T-helper 1 cell treated with Interleukin-12 subunit alpha and Interleukin-12 subunit beta and Interleukin-4 antibody, amounts not matched to agents 30 μg/mL and 1 μg/mL, for 36 hours (primary cell): Measurements from ENCODE around the gene GALK1.

Experiments used
- H3K27ac Mint-ChIP-seq: one replicate; pipeline ENCODE4 v1.8.0; 2021; ENCODE audit warnings: mild to moderate bottlenecking, mixed read lengths
- H3K27me3 Mint-ChIP-seq: one replicate; pipeline ENCODE4 v1.8.0; 2021; ENCODE audit warnings: low read depth, mixed read lengths
- H3K36me3 Mint-ChIP-seq: one replicate; pipeline ENCODE4 v1.8.0; 2021; ENCODE audit warnings: low read depth, mixed read lengths
- H3K4me1 Mint-ChIP-seq: one replicate; pipeline ENCODE4 v1.8.0; 2021; ENCODE audit warnings: low read depth, mixed read lengths
- H3K4me3 Mint-ChIP-seq: one replicate; pipeline ENCODE4 v1.8.0; 2021; ENCODE audit warnings: mild to moderate bottlenecking, moderate library complexity, mixed read lengths
- H3K9me3 Mint-ChIP-seq: one replicate; pipeline ENCODE4 v1.8.0; 2021; ENCODE audit warnings: mixed read lengths

GALK1 gene

GRCh38 chr17:75736173-75736835, 28.7 kb downstream of the GALK1 start:
- H3K27me3 Mint-ChIP-seq = no peaks in the 10 kb centered on the region
- H3K9me3 Mint-ChIP-seq = no peaks in the 10 kb centered on the region
- H3K4me3 Mint-ChIP-seq = peak overlapping the region; percentile 15
- H3K4me1 Mint-ChIP-seq = peaks cover 10% of the 10 kb centered on the region
- H3K36me3 Mint-ChIP-seq = no peaks in the 10 kb centered on the region
- H3K27ac Mint-ChIP-seq = no peak overlapping the region

- Mint-ChIP-seq H3K27ac (peak overlapping the region; percentile 50), H3K36me3 (no peaks in the 10 kb centered on the region), H3K4me3 (no peak overlapping the region), H3K27me3 (no peaks in the 10 kb centered on the region), H3K4me1 (peaks cover 10% of the 10 kb centered on the region), H3K9me3 (no peaks in the 10 kb centered on the region)
Observed at GRCh38 chr17:75734674-75735294, 30.2 kb downstream of the GALK1 start.

GRCh38 chr17:75733471-75733870, 31.5 kb downstream of the GALK1 start:
- Mint-ChIP-seq H3K27ac (no peak overlapping the region), H3K9me3 (no peaks in the 10 kb centered on the region), H3K27me3 (no peaks in the 10 kb centered on the region), H3K36me3 (no peaks in the 10 kb centered on the region), H3K4me1 (peaks cover 9% of the 10 kb centered on the region), H3K4me3 (no peak overlapping the region)

GRCh38 chr17:75731716-75732498, 33.1 kb downstream of the GALK1 start:
- Mint-ChIP-seq H3K9me3 (no peaks in the 10 kb centered on the region), H3K27ac (no peak overlapping the region), H3K36me3 (no peaks in the 10 kb centered on the region), H3K4me3 (no peak overlapping the region), H3K4me1 (peaks cover 2% of the 10 kb centered on the region), H3K27me3 (no peaks in the 10 kb centered on the region)

- Mint-ChIP-seq H3K36me3 (no peaks in the 10 kb centered on the region), H3K4me1 (peaks cover 2% of the 10 kb centered on the region), H3K27ac (no peak overlapping the region), H3K27me3 (no peaks in the 10 kb centered on the region), H3K4me3 (no peak overlapping the region), H3K9me3 (no peaks in the 10 kb centered on the region)
Observed at GRCh38 chr17:75731086-75731715, 33.8 kb downstream of the GALK1 start.

GRCh38 chr17:75730065-75730464, 34.9 kb downstream of the GALK1 start:
- H3K4me3 Mint-ChIP-seq = no peak overlapping the region
- H3K9me3 Mint-ChIP-seq = no peaks in the 10 kb centered on the region
- H3K27me3 Mint-ChIP-seq = no peaks in the 10 kb centered on the region
- H3K4me1 Mint-ChIP-seq = peaks cover 2% of the 10 kb centered on the region
- H3K27ac Mint-ChIP-seq = no peak overlapping the region
- no peaks in the 10 kb centered on the region for H3K36me3 Mint-ChIP-seq

- Mint-ChIP-seq H3K4me3 (no peak overlapping the region), H3K36me3 (no peaks in the 10 kb centered on the region), H3K27me3 (no peaks in the 10 kb centered on the region), H3K4me1 (no peaks in the 10 kb centered on the region), H3K9me3 (no peaks in the 10 kb centered on the region), H3K27ac (no peak overlapping the region)
Observed at GRCh38 chr17:75729351-75729750, 35.6 kb downstream of the GALK1 start.

GRCh38 chr17:75727391-75727790, 37.6 kb downstream of the GALK1 start:
- Mint-ChIP-seq H3K4me1 (no peaks in the 10 kb centered on the region), H3K36me3 (no peaks in the 10 kb centered on the region), H3K9me3 (no peaks in the 10 kb centered on the region), H3K27ac (no peak overlapping the region), H3K4me3 (no peak overlapping the region), H3K27me3 (peaks cover 2% of the 10 kb centered on the region)

GRCh38 chr17:75725504-75725903, 39.5 kb downstream of the GALK1 start:
- no peak overlapping the region for H3K4me3 Mint-ChIP-seq
- H3K36me3 Mint-ChIP-seq = no peaks in the 10 kb centered on the region
- H3K27me3 Mint-ChIP-seq = peaks cover 11% of the 10 kb centered on the region
- no peak overlapping the region for H3K27ac Mint-ChIP-seq
- H3K9me3 Mint-ChIP-seq = no peaks in the 10 kb centered on the region
- H3K4me1 Mint-ChIP-seq = peaks cover 2% of the 10 kb centered on the region

- Mint-ChIP-seq H3K27me3 (peaks cover 20% of the 10 kb centered on the region), H3K27ac (no peak overlapping the region), H3K9me3 (no peaks in the 10 kb centered on the region)
Observed at GRCh38 chr17:75724016-75725003, 40.7 kb downstream of the GALK1 start.

GRCh38 chr17:75723171-75723930, 41.6 kb downstream of the GALK1 start:
- Mint-ChIP-seq H3K9me3 (no peaks in the 10 kb centered on the region), H3K27ac (no peak overlapping the region), H3K4me3 (no peak overlapping the region), H3K4me1 (peaks cover 4% of the 10 kb centered on the region), H3K36me3 (no peaks in the 10 kb centered on the region), H3K27me3 (peaks cover 26% of the 10 kb centered on the region)

More at GRCh38 chr17:75724016-75725003, 40.7 kb downstream of the GALK1 start:
- H3K36me3 Mint-ChIP-seq = no peaks in the 10 kb centered on the region
- no peak overlapping the region for H3K4me3 Mint-ChIP-seq
- peaks cover 4% of the 10 kb centered on the region for H3K4me1 Mint-ChIP-seq

- H3K4me1 Mint-ChIP-seq = peaks cover 4% of the 10 kb centered on the region
- peak overlapping the region; percentile 31 for H3K27ac Mint-ChIP-seq
- no peak overlapping the region for H3K4me3 Mint-ChIP-seq
- H3K36me3 Mint-ChIP-seq = no peaks in the 10 kb centered on the region
- H3K27me3 Mint-ChIP-seq = peaks cover 26% of the 10 kb centered on the region
- H3K9me3 Mint-ChIP-seq = no peaks in the 10 kb centered on the region
Observed at GRCh38 chr17:75722542-75723095, 42.4 kb downstream of the GALK1 start.

- Mint-ChIP-seq H3K36me3 (no peaks in the 10 kb centered on the region), H3K27me3 (peaks cover 26% of the 10 kb centered on the region)
Observed at GRCh38 chr17:75722076-75722475, 42.9 kb downstream of the GALK1 start.

More at GRCh38 chr17:75722076-75722475, 42.9 kb downstream of the GALK1 start:
- Mint-ChIP-seq H3K9me3 (no peaks in the 10 kb centered on the region), H3K4me3 (peak overlapping the region; percentile 31), H3K27ac (no peak overlapping the region), H3K4me1 (peaks cover 4% of the 10 kb centered on the region)
